Thyroid gland (tissue), 4 donors: ENCODE data around the gene PTH1R. TPM values are rescaled to one million over a fixed set of nuclear protein-coding genes. Genes with fewer than 3 reads are reported as not detected.

ENCODE experiments used
- DNase-seq, 2 donors: peaks; one replicate each; pipeline ENCODE4 v3.0.0-alpha.2; 2019
- H3K27ac ChIP-seq, 3 donors: fragments of 200-600 bp; sonication (generic); 1 replicate in 2 of 3; 2 replicates in 1 of 3; pipeline ENCODE4 v1.5.1; 2016 to 2019; ENCODE audit warnings: mild to moderate bottlenecking in 1 of 3, moderate library complexity in 1 of 3
- H3K27me3 ChIP-seq: fragments of 200-600 bp; sonication (generic); one replicate; pipeline ENCODE4 v1.5.1; 2019
- H3K36me3 ChIP-seq, 2 donors: fragments of 200-600 bp; sonication (generic); one replicate each; pipeline ENCODE4 v1.5.1; 2016 to 2019
- H3K4me1 ChIP-seq, 2 donors: fragments of 200-600 bp; sonication (generic); one replicate each; pipeline ENCODE4 v1.5.1; 2017 to 2019
- H3K4me3 ChIP-seq, 3 donors: fragments of 200-600 bp; sonication (generic); replicated peaks in 1 of 3; 1 replicate in 2 of 3; 2 replicates in 1 of 3; pipeline ENCODE4 v1.5.1; 2016; ENCODE audit warnings: mild to moderate bottlenecking in 1 of 3
- H3K9me3 ChIP-seq: fragments of 200-600 bp; sonication (generic); one replicate; pipeline ENCODE4 v1.5.1; 2017
- CTCF ChIP-seq, 6 experiments: fragments of 200-600 bp in 3 of 6; fragments of 450-650 bp in 3 of 6; sonication (generic) in 3 of 6; IDR thresholded peaks; one replicate each; pipeline ENCODE4 v1.5.1; 2016 to 2019; ENCODE audit warnings: antibody characterized with exemption in 6 of 6, mild to moderate bottlenecking in 2 of 6, inconsistent platforms in 1 of 6, moderate library complexity in 1 of 6
- POLR2A ChIP-seq, 2 donors: fragments of 450-650 bp; IDR thresholded peaks; one replicate each; pipeline ENCODE4 v1.6.1; 2017; ENCODE audit warnings: antibody characterized with exemption in 2 of 2, mild to moderate bottlenecking in 2 of 2, moderate library complexity in 1 of 2
- WGBS, 2 donors: methylation state at CpG; one replicate each; pipeline ENCODE4 v1.1.5; 2017; 5-methylcytosine and 5-hydroxymethylcytosine counted together
- intact Hi-C: fragments of 100-400 bp; cut with DNase I; formaldehyde crosslinking; loops from one replicate; pipeline ENCODE4 v1.15.1; 2023
- total RNA-seq, 4 donors: library from RNA; depleted of rRNA; stranded (reverse); fragments of >200 nt; gene quantifications; one replicate each; pipeline ENCODE4 v1.2.3, GENCODE V29; 2016

PTH1R gene
- total RNA-seq, 4 donors from 2014 or later: 1.2 to 10.6 (median 4.4) TPM

- Histone ChIP-seq H3K9me3 (no peaks in the 10 kb centered on the region), H3K36me3 (no peaks in the 10 kb centered on the region), H3K27ac (no peak overlapping the region), H3K4me1 (no peaks in the 10 kb centered on the region), H3K4me3 (no peak overlapping the region), H3K27me3 (no peaks in the 10 kb centered on the region)
- intact Hi-C loops: no loop called here
- 96% methylated on average over 42 to 56 of the region's 65 CpGs for WGBS, 2 donors
- TF ChIP-seq POLR2A (IDR thresholded peaks at IDR 0.05) (no peak), CTCF (IDR thresholded peaks at IDR 0.05) (no peak)
- DNase-seq: no peak
These were observed 43.9 kb upstream of the PTH1R start for GRCh38 chr3:46833346-46834300.

- H3K4me1 ChIP-seq: no peaks in the 10 kb centered on the region
- no peak overlapping the region for H3K27ac ChIP-seq
- no peaks in the 10 kb centered on the region for H3K27me3 ChIP-seq
- H3K4me3 ChIP-seq: no peak overlapping the region
- no peaks in the 10 kb centered on the region for H3K36me3 ChIP-seq
- 92 to 94% methylated on average over 12 of the region's 12 CpGs for WGBS, 2 donors
- no peak for DNase-seq
- no peaks in the 10 kb centered on the region for H3K9me3 ChIP-seq
- intact Hi-C loops: no loop called here
- no peak for TF ChIP-seq CTCF (IDR thresholded peaks at IDR 0.05)
- no peak for TF ChIP-seq POLR2A (IDR thresholded peaks at IDR 0.05)
These were observed 42.5 kb upstream of the PTH1R start for GRCh38 chr3:46835054-46835453.

- Histone ChIP-seq H3K4me3 (no peak overlapping the region), H3K36me3 (no peaks in the 10 kb centered on the region), H3K27me3 (no peaks in the 10 kb centered on the region), H3K9me3 (no peaks in the 10 kb centered on the region), H3K4me1 (no peaks in the 10 kb centered on the region), H3K27ac (no peak overlapping the region)
- DNase-seq: no peak
- WGBS, 2 donors: 77 to 89% methylated on average over 4 of the region's 4 CpGs
- no peak for TF ChIP-seq CTCF (IDR thresholded peaks at IDR 0.05)
- TF ChIP-seq POLR2A (IDR thresholded peaks at IDR 0.05): no peak
- intact Hi-C loops: no loop called here
These were observed 42.0 kb upstream of the PTH1R start for GRCh38 chr3:46835491-46835890.

GRCh38 chr3:46838301-46838700 lies 39.2 kb upstream of the PTH1R start:
- Histone ChIP-seq H3K4me3 (no peak overlapping the region), H3K36me3 (no peaks in the 10 kb centered on the region), H3K27me3 (no peaks in the 10 kb centered on the region), H3K27ac (no peak overlapping the region), H3K9me3 (no peaks in the 10 kb centered on the region), H3K4me1 (no peaks in the 10 kb centered on the region)
- no peak for TF ChIP-seq CTCF (IDR thresholded peaks at IDR 0.05)
- no peak for TF ChIP-seq POLR2A (IDR thresholded peaks at IDR 0.05)
- WGBS, 2 donors: 66 to 81% methylated on average over 2 of the region's 2 CpGs
- DNase-seq: no peak
- intact Hi-C loops: no loop called here

GRCh38 chr3:46840491-46840890 lies 37.0 kb upstream of the PTH1R start:
- intact Hi-C loops: no loop called here
- no peak overlapping the region for H3K27ac ChIP-seq
- no peak for DNase-seq
- WGBS, 2 donors: 90 to 100% methylated on average over 1 of the region's 1 CpG
- no peak overlapping the region for H3K4me3 ChIP-seq
- no peaks in the 10 kb centered on the region for H3K36me3 ChIP-seq
- H3K9me3 ChIP-seq: no peaks in the 10 kb centered on the region
- peaks cover 0 to 8% of the 10 kb centered on the region in 2 donors for H3K4me1 ChIP-seq
- H3K27me3 ChIP-seq: no peaks in the 10 kb centered on the region
- TF ChIP-seq CTCF (IDR thresholded peaks at IDR 0.05): no peak
- no peak for TF ChIP-seq POLR2A (IDR thresholded peaks at IDR 0.05)
